ENCODE measurements around the gene NET1. TPM values are rescaled to one million over a fixed set of nuclear protein-coding genes. Genes with fewer than 3 reads are reported as not detected.
"Not testable (repeated sequence)": the region's sequence is repeated elsewhere in the genome, so short reads cannot be mapped to it uniquely, and the experiment has no call there.

NET1 gene
- total RNA-seq, 5 donors from 2014 or later (not counting 1 experiment from before 2014, with no cell fraction given) = 10.5 to 41.1 (median 25.1) TPM

DNA sequence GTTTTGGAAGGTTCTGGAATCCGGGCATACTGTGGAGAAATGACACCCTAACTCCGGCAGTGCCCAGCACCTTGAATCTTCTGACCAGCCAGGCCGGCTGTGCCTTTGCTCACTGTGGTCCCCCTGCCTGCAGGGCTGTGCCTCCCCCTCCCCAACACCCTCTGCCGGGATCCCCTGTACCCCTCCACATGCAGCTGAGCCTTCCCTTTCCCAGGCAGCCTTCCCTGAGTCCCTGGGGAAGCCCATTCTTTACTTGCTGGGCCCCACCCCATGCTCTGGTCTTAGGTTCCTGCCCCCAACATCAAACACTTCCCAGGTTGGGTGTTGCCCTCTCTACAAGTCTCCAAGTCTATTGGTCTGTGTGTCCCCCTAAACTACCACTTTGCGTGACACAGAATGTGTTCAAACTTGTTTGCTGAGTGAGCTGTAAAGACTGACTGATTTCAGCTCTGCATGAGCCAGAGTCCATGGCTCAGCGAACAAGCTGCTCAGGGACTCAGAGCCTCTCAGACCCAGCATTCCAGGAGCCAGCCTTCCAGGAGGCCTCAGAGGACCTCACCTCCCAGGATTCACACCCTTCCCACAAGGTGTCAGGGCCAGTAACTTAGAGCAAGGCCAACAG lies 55.4 kb downstream of the NET1 start:
- H3K27me3 ChIP-seq (replicated peaks in 1 of 2; ENCODE audit: control insufficient read depth in 2 of 2, extremely low read depth in 1 of 2, insufficient read depth in 2 of 2, low read length in 1 of 2) = no peaks in the 10 kb centered on the region
- H3K36me3 ChIP-seq (ENCODE audit: control insufficient read depth in 2 of 2, extremely low read depth in 1 of 2, insufficient read depth in 1 of 2, low read length in 1 of 2) = no peaks in the 10 kb centered on the region
- peaks cover 0 to 4% of the 10 kb centered on the region in 2 donors for H3K27me3 Mint-ChIP-seq
- H3K4me1 Mint-ChIP-seq = peaks cover 0 to 12% (median 3%) of the 10 kb centered on the region in 3 donors
- ChIA-PET CTCF (no interaction called here), POLR2A (no interaction called here)
- DNase-seq (no peak), ATAC-seq (replicated peaks in 1 of 4) (no peak)
- peaks cover 0 to 2% of the 10 kb centered on the region in 2 experiments for H3K4me1 ChIP-seq (ENCODE audit: control insufficient read depth in 1 of 2, extremely low read depth in 1 of 2, insufficient read depth in 2 of 2, low read length in 2 of 2)
- H3K4me3 Mint-ChIP-seq = no peak overlapping the region
- WGBS (ENCODE audit: insufficient coverage) = 100% methylated on average over 1 of the region's 6 CpGs
- no peak overlapping the region for H3K4me3 ChIP-seq (ENCODE audit: control insufficient read depth in 1 of 2, extremely low read depth in 1 of 2, low read length in 1 of 2)
- peaks cover 0 to 3% (median 0%) of the 10 kb centered on the region in 3 donors for H3K9me3 Mint-ChIP-seq
- no peaks in the 10 kb centered on the region for H3K36me3 Mint-ChIP-seq
- no peaks in the 10 kb centered on the region for H3K9me3 ChIP-seq
- no peak overlapping the region for H3K27ac ChIP-seq (ENCODE audit: low read length)
- H3K27ac Mint-ChIP-seq = no peak overlapping the region

DNA sequence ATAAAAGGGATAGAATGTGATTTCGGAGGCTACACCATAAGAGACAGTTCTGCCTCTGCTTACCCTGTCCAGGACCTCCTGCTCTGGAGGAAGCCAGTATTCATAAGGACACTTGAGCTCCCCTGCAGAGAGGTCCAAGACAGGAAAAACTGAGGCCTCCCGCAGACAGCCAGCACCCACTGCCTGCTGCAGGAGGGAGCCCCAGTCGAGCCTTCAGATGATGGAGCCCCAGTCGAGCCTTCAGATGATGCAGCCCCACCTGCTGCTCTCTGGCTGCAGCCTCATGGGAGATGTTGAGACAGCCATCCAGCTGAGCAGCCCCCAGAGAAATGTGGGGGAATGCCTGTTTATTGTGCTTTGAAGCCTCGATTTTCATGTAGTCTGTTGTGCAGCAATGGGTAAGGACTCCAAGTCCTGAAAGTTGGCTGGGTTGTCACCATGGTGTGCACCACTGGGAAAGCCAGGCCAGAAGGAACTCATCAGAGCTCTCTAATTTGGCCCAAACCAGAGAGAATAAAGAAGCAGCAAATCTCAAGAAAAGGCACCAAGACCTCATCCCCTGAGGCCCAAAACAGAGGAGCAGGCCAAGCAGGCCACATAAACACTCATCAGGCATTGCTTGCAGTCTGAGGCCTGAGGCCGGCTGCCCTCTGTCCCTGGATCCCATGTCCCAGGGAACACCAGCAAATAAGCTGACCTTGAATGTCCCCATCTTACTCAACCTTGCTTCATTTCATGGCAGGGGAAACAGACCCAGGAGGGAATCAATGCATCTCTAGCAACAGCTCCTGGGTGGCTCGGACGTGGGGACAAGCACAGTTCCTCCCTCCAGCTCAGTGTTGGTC lies 56.1 kb downstream of the NET1 start:
- H3K4me3 Mint-ChIP-seq = no peak overlapping the region
- ATAC-seq (replicated peaks in 1 of 4) = no peak
- H3K4me1 Mint-ChIP-seq = peaks cover 0 to 12% (median 3%) of the 10 kb centered on the region in 3 donors
- no peaks in the 10 kb centered on the region for H3K36me3 ChIP-seq (ENCODE audit: control insufficient read depth in 2 of 2, extremely low read depth in 1 of 2, insufficient read depth in 1 of 2, low read length in 1 of 2)
- peaks cover 0 to 3% (median 0%) of the 10 kb centered on the region in 3 donors for H3K9me3 Mint-ChIP-seq
- H3K27ac Mint-ChIP-seq = no peak overlapping the region
- H3K27ac ChIP-seq (ENCODE audit: low read length) = no peak overlapping the region
- ChIA-PET CTCF (no interaction called here), POLR2A (no interaction called here)
- no peaks in the 10 kb centered on the region for H3K36me3 Mint-ChIP-seq
- DNase-seq = no peak
- H3K4me1 ChIP-seq (ENCODE audit: control insufficient read depth in 1 of 2, extremely low read depth in 1 of 2, insufficient read depth in 2 of 2, low read length in 2 of 2) = peaks cover 0 to 2% of the 10 kb centered on the region in 2 experiments
- H3K27me3 Mint-ChIP-seq = peaks cover 0 to 3% of the 10 kb centered on the region in 2 donors
- no peaks in the 10 kb centered on the region for H3K9me3 ChIP-seq
- 94% methylated on average over 8 of the region's 8 CpGs for whole genome bisulfite sequencing (ENCODE audit: insufficient coverage)
- H3K27me3 ChIP-seq (replicated peaks in 1 of 2; ENCODE audit: control insufficient read depth in 2 of 2, extremely low read depth in 1 of 2, insufficient read depth in 2 of 2, low read length in 1 of 2) = no peaks in the 10 kb centered on the region
- no peak overlapping the region for H3K4me3 ChIP-seq (ENCODE audit: control insufficient read depth in 1 of 2, extremely low read depth in 1 of 2, low read length in 1 of 2)

DNA sequence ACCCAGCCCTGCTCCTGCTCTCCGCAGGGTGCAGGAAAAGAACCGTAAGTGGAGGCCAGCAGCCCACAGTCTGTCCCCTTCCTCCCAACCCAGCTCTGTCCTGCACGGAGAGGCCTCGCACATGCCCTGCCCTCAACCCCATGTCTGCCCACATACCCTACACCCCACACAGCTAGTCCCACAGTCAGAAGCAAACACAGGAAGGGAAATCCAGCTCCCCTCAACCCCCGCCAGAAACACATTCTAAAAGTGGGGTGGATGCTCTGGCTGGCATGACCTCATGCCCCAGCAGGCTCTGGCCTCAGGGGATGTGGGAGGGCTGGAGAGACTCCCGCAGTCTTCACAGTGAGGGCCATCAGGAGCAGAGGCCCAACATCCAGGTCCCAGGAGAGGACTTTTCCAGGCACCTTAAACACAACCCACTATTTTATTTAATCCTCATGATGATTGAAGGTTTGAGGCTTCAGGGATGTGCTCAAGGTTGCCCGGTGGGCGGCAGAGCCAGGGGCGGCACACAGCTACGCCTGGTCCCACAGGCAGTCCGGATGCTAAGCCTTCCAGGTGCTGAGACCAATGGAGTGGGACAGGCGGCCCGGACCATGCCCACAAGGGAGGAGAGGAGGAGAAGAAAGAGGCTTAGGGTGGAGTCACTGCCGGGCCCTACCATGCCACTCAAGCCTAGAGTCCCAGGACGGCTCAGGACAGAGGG lies 57.1 kb downstream of the NET1 start:
- Histone ChIP-seq H3K27ac (ENCODE audit: low read length) (no peak overlapping the region), H3K9me3 (no peaks in the 10 kb centered on the region), H3K4me1 (ENCODE audit: control insufficient read depth in 1 of 2, extremely low read depth in 1 of 2, insufficient read depth in 2 of 2, low read length in 2 of 2) (peaks cover 0 to 2% of the 10 kb centered on the region in 2 experiments), H3K4me3 (ENCODE audit: control insufficient read depth in 1 of 2, extremely low read depth in 1 of 2, low read length in 1 of 2) (no peak overlapping the region), H3K36me3 (ENCODE audit: control insufficient read depth in 2 of 2, extremely low read depth in 1 of 2, insufficient read depth in 1 of 2, low read length in 1 of 2) (no peaks in the 10 kb centered on the region), H3K27me3 (replicated peaks in 1 of 2; ENCODE audit: control insufficient read depth in 2 of 2, extremely low read depth in 1 of 2, insufficient read depth in 2 of 2, low read length in 1 of 2) (no peaks in the 10 kb centered on the region)
- Mint-ChIP-seq H3K27me3 (no peaks in the 10 kb centered on the region), H3K27ac (no peak overlapping the region), H3K4me1 (peaks cover 0 to 12% (median 3%) of the 10 kb centered on the region in 3 donors), H3K36me3 (no peaks in the 10 kb centered on the region), H3K9me3 (peaks cover 0 to 3% (median 0%) of the 10 kb centered on the region in 3 donors), H3K4me3 (no peak overlapping the region)
- CTCF ChIA-PET = no interaction called here
- POLR2A ChIA-PET = no interaction called here
- no peak for DNase-seq
- no peak for ATAC-seq (replicated peaks in 1 of 4)
- 94% methylated on average over 14 of the region's 15 CpGs for WGBS (ENCODE audit: insufficient coverage)

DNA sequence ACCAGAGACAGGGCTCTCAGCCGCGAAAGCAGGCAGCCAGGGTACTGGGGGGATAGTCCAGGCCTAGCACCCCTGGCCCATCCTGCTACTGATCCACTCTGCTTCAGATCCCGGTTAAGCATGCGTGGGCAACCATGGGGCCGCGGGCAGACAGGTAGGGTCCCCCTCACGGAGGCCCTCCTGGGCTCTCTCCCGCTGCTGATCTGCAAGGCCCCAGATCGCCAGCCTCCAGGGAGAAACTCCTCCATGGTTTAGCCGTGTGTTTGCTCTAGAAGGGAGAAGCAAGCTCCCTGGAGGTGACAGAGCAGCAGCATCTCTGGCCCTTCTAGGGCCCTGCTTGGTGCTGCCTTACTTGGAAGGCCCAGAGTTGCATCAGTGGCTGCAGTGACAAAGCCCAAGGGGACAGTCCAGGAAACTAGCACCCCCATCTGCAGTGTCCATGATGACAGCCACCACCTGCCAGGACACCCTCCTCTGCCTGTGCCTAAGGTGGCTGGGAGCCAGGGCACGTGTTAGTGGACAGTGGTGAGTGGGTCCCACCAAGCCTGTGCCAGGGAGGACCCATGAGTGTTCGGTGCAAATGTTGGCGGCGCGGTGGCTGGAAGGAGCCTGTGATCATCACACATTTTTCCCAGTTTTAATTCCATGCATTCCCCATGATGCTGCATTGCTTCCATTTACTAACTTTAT lies 57.9 kb downstream of the NET1 start:
- no peaks in the 10 kb centered on the region for H3K27me3 Mint-ChIP-seq

DNA sequence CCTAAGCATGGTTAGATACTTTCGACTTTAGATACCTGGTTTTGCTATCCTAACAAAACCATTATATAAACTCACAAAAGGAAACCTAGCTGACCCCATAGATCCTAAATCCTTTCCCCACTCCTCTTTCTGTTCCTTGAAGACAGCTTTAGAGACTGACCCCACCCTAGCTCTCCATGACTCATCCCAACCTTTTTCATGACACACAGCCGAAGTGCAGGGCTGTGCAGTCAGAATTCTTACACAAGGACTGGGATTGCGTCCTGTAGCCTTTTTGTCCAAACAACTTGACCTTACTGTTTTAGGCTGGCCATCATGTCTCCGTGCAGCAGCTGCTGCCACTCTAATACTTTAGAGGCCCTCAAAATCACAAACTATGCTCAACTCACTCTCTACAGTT lies 62.3 kb downstream of the NET1 start:
- H3K9me3 Mint-ChIP-seq; H3K36me3 ChIP-seq (ENCODE audit: control insufficient read depth in 2 of 2, extremely low read depth in 1 of 2, insufficient read depth in 1 of 2, low read length in 1 of 2); CTCF ChIA-PET; H3K36me3 Mint-ChIP-seq; DNase-seq; H3K9me3 ChIP-seq; H3K27me3 ChIP-seq (replicated peaks in 1 of 2; ENCODE audit: control insufficient read depth in 2 of 2, extremely low read depth in 1 of 2, insufficient read depth in 2 of 2, low read length in 1 of 2); H3K27ac Mint-ChIP-seq; H3K4me1 Mint-ChIP-seq; ATAC-seq (replicated peaks in 1 of 4); H3K4me1 ChIP-seq (ENCODE audit: control insufficient read depth in 1 of 2, extremely low read depth in 1 of 2, insufficient read depth in 2 of 2, low read length in 2 of 2); H3K4me3 ChIP-seq (ENCODE audit: control insufficient read depth in 1 of 2, extremely low read depth in 1 of 2, low read length in 1 of 2); H3K27ac ChIP-seq (ENCODE audit: low read length); POLR2A ChIA-PET; H3K4me3 Mint-ChIP-seq; H3K27me3 Mint-ChIP-seq: not testable (repeated sequence)
- 87% methylated on average over 4 of the region's 4 CpGs for WGBS (ENCODE audit: insufficient coverage)

More for the DNA sequence above, 57.9 kb downstream of the NET1 start:
- H3K27ac ChIP-seq (ENCODE audit: low read length) = no peak overlapping the region
- H3K36me3 ChIP-seq (ENCODE audit: control insufficient read depth in 2 of 2, extremely low read depth in 1 of 2, insufficient read depth in 1 of 2, low read length in 1 of 2) = no peaks in the 10 kb centered on the region
- POLR2A ChIA-PET = no interaction called here
- no peak for ATAC-seq (replicated peaks in 1 of 4)
- H3K27me3 ChIP-seq (replicated peaks in 1 of 2; ENCODE audit: control insufficient read depth in 2 of 2, extremely low read depth in 1 of 2, insufficient read depth in 2 of 2, low read length in 1 of 2) = no peaks in the 10 kb centered on the region
- Mint-ChIP-seq H3K4me3 (no peak overlapping the region), H3K9me3 (peaks cover 0 to 3% (median 0%) of the 10 kb centered on the region in 3 donors), H3K36me3 (no peaks in the 10 kb centered on the region), H3K4me1 (peaks cover 0 to 12% (median 3%) of the 10 kb centered on the region in 3 donors), H3K27ac (no peak overlapping the region)
- no peak for DNase-seq
- H3K4me3 ChIP-seq (ENCODE audit: control insufficient read depth in 1 of 2, extremely low read depth in 1 of 2, low read length in 1 of 2) = no peak overlapping the region
- CTCF ChIA-PET = no interaction called here
- 98% methylated on average over 11 of the region's 15 CpGs for WGBS (ENCODE audit: insufficient coverage)
- H3K4me1 ChIP-seq (ENCODE audit: control insufficient read depth in 1 of 2, extremely low read depth in 1 of 2, insufficient read depth in 2 of 2, low read length in 2 of 2) = peaks cover 0 to 2% of the 10 kb centered on the region in 2 experiments
- no peaks in the 10 kb centered on the region for H3K9me3 ChIP-seq

DNA sequence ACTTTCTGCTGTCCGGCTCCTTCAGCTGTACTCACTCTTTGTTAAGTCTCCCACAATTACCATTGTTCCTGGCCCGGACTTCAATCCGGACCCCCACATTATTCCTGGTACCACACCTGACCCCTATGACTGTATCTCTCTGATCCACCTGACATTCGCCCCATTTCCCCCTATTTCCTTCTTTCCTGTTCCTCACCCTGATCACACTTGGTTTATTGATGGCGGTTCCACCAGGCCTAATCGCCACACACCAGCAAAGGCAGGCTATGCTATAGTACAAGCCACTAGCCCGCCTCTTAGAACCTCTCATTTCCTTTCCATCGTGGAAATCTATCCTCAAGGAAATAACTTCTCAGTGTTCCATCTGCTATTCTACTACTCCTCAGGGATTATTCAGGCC lies 62.7 kb downstream of the NET1 start:
- DNase-seq, CTCF ChIA-PET: not testable (repeated sequence)

More for the DNA sequence above, 62.7 kb downstream of the NET1 start:
- H3K27me3 Mint-ChIP-seq; H3K4me1 Mint-ChIP-seq; H3K27ac ChIP-seq (ENCODE audit: low read length); H3K4me3 ChIP-seq (ENCODE audit: control insufficient read depth in 1 of 2, extremely low read depth in 1 of 2, low read length in 1 of 2); H3K36me3 Mint-ChIP-seq; H3K9me3 ChIP-seq; H3K27me3 ChIP-seq (replicated peaks in 1 of 2; ENCODE audit: control insufficient read depth in 2 of 2, extremely low read depth in 1 of 2, insufficient read depth in 2 of 2, low read length in 1 of 2); ATAC-seq (replicated peaks in 1 of 4); H3K9me3 Mint-ChIP-seq; H3K36me3 ChIP-seq (ENCODE audit: control insufficient read depth in 2 of 2, extremely low read depth in 1 of 2, insufficient read depth in 1 of 2, low read length in 1 of 2); H3K4me3 Mint-ChIP-seq; H3K27ac Mint-ChIP-seq; H3K4me1 ChIP-seq (ENCODE audit: control insufficient read depth in 1 of 2, extremely low read depth in 1 of 2, insufficient read depth in 2 of 2, low read length in 2 of 2); POLR2A ChIA-PET: not testable (repeated sequence)
- 100% methylated on average over 3 of the region's 8 CpGs for WGBS (ENCODE audit: insufficient coverage)
